Mesenchymal stem cell (in vitro differentiated cells and primary cell): ENCODE measurements around the gene ICOS.

ENCODE experiments used
- DNase-seq: peaks from one replicate; pipeline ENCODE4 v3.0.0-alpha.2; 2013
- H2AFZ ChIP-seq: one replicate; pipeline ENCODE4 v1.6.1; 2013; ENCODE audit warnings: low read depth, mild to moderate bottlenecking, control low read depth, inconsistent platforms, low read length, moderate library complexity
- H2AK5ac ChIP-seq: 2 replicates; pipeline ENCODE4 v1.6.1; 2013; ENCODE audit warnings: low read length, moderate library complexity, mild to moderate bottlenecking, inconsistent platforms; ENCODE audit not compliant: severe bottlenecking
- H2BK120ac ChIP-seq: one replicate; pipeline ENCODE4 v1.6.1; 2013; ENCODE audit warnings: low read depth, mild to moderate bottlenecking, inconsistent platforms, low read length, moderate library complexity
- H2BK12ac ChIP-seq, 2 experiments: one replicate each; pipeline ENCODE4 v1.6.1; 2013; ENCODE audit warnings: inconsistent platforms in 2 of 2, low read length in 2 of 2, mild to moderate bottlenecking in 2 of 2, moderate library complexity in 2 of 2, control low read depth in 1 of 2
- H2BK15ac ChIP-seq: one replicate; pipeline ENCODE4 v1.6.1; 2013; ENCODE audit warnings: mild to moderate bottlenecking, low read depth, inconsistent platforms; ENCODE audit not compliant: poor library complexity, severe bottlenecking
- H2BK5ac ChIP-seq: 2 replicates; pipeline ENCODE4 v1.6.1; 2013; ENCODE audit warnings: low read depth, mild to moderate bottlenecking, low read length, control low read depth, inconsistent platforms; ENCODE audit not compliant: poor library complexity, severe bottlenecking
- H3K14ac ChIP-seq, 2 experiments: one replicate each; pipeline ENCODE4 v1.6.1; 2013; ENCODE audit warnings: inconsistent platforms in 2 of 2, low read length in 2 of 2, control low read depth in 1 of 2, mild to moderate bottlenecking in 1 of 2, moderate library complexity in 1 of 2
- H3K18ac ChIP-seq, 2 experiments: one replicate each; pipeline ENCODE4 v1.6.1; 2013; ENCODE audit warnings: inconsistent platforms in 2 of 2, low read length in 2 of 2, control low read depth in 1 of 2, low read depth in 1 of 2, mild to moderate bottlenecking in 1 of 2
- H3K23ac ChIP-seq, 2 experiments: one replicate each; pipeline ENCODE4 v1.6.1; 2013; ENCODE audit warnings: inconsistent platforms in 2 of 2, low read length in 2 of 2, mild to moderate bottlenecking in 2 of 2, moderate library complexity in 2 of 2, control low read depth in 1 of 2
- H3K27ac ChIP-seq: 2 replicates; pipeline ENCODE4 v1.5.1; 2013; ENCODE audit warnings: mild to moderate bottlenecking, moderate library complexity, low read length, control low read depth, inconsistent platforms; ENCODE audit not compliant: poor library complexity, severe bottlenecking
- H3K27me3 ChIP-seq, 2 experiments: 2 replicates each; pipeline versions ENCODE4 v1.6.1 to v1.7.0; 2013; ENCODE audit warnings: low read length in 2 of 2, mild to moderate bottlenecking in 2 of 2, moderate library complexity in 2 of 2, control low read depth in 1 of 2, inconsistent platforms in 1 of 2; ENCODE audit not compliant: control insufficient read depth in 1 of 2, insufficient read depth in 1 of 2
- H3K36me3 ChIP-seq, 2 experiments: 2 replicates each; pipeline versions ENCODE4 v1.6.1 to v1.7.0; 2013; ENCODE audit warnings: low read length in 2 of 2, control low read depth in 1 of 2, inconsistent platforms in 1 of 2, low read depth in 1 of 2, mild to moderate bottlenecking in 1 of 2; ENCODE audit not compliant: insufficient read depth in 2 of 2, control insufficient read depth in 1 of 2
- H3K4ac ChIP-seq, 2 experiments: one replicate each; pipeline ENCODE4 v1.6.1; 2013; ENCODE audit warnings: inconsistent platforms in 2 of 2, low read length in 2 of 2, mild to moderate bottlenecking in 2 of 2, moderate library complexity in 2 of 2, control low read depth in 1 of 2, low read depth in 1 of 2
- H3K4me1 ChIP-seq: 2 replicates; pipeline ENCODE4 v1.6.1; 2013; ENCODE audit warnings: low read depth, low read length, control low read depth; ENCODE audit not compliant: control insufficient read depth, insufficient read depth
- H3K4me2 ChIP-seq: 2 replicates; pipeline ENCODE4 v1.6.1; 2013; ENCODE audit warnings: low read length, mild to moderate bottlenecking, inconsistent platforms; ENCODE audit not compliant: poor library complexity, severe bottlenecking
- H3K4me3 ChIP-seq, 2 experiments: 2 replicates each; pipeline versions ENCODE4 v1.5.1 to v1.7.0; 2013; ENCODE audit warnings: low read length in 2 of 2, mild to moderate bottlenecking in 2 of 2, control low read depth in 1 of 2, low read depth in 1 of 2; ENCODE audit not compliant: insufficient read depth in 1 of 2
- H3K79me1 ChIP-seq: replicated peaks from 2 replicates; pipeline ENCODE4 v1.6.1; 2013; ENCODE audit warnings: mild to moderate bottlenecking, control low read depth, low read length, inconsistent platforms; ENCODE audit not compliant: poor library complexity, severe bottlenecking
- H3K9ac ChIP-seq: 2 replicates; pipeline ENCODE4 v1.7.0; 2013; ENCODE audit warnings: mild to moderate bottlenecking, low read length, moderate library complexity
- H3K9me3 ChIP-seq: 2 replicates; pipeline ENCODE4 v1.7.0; 2013; ENCODE audit warnings: mild to moderate bottlenecking, low read length; ENCODE audit not compliant: control insufficient read depth
- H4K8ac ChIP-seq: one replicate; pipeline ENCODE4 v1.6.1; 2013; ENCODE audit warnings: inconsistent platforms, mild to moderate bottlenecking, low read length, moderate library complexity
- H4K91ac ChIP-seq: one replicate; pipeline ENCODE4 v1.6.1; 2013; ENCODE audit warnings: mild to moderate bottlenecking, low read length, inconsistent platforms
- WGBS: methylation state at CpG from one replicate; pipeline ENCODE4 v1.1.7; 2013; ENCODE audit warnings: mixed read lengths; 5-methylcytosine and 5-hydroxymethylcytosine counted together

ICOS gene

DNA sequence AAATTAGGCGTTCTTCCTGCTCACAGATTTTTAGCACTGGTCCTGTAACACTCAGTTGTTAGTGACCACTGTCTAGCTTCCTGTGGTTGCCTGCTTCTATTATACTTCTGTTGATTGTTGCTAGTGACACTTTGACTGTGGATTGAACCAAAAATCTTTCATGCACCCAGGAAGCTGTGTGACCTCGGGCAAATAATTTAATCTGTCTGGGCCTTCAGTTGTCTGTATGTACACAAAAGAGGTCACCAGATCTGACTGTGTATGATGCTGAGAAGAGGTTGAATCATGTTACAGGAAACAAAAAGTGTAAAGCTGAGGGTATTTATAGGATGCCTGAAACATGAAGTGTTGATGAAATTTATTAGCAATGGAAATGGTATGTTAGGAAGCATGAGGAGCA, 12.7 kb downstream of the ICOS start:
- Histone ChIP-seq H2BK120ac (no peak overlapping the region), H3K79me1 (no peaks in the 10 kb centered on the region), H3K14ac (no peak overlapping the region), H3K27ac (no peak overlapping the region), H3K4me3 (no peak overlapping the region), H3K4ac (no peak overlapping the region), H3K4me2 (no peak overlapping the region), H3K4me1 (peaks cover 1% of the 10 kb centered on the region), H3K23ac (no peak overlapping the region), H2BK5ac (no peak overlapping the region), H4K8ac (no peak overlapping the region), H2AFZ (no peak overlapping the region), H2BK15ac (no peak overlapping the region), H3K36me3 (no peaks in the 10 kb centered on the region), H3K18ac (no peak overlapping the region), H3K9ac (no peak overlapping the region), H4K91ac (no peak overlapping the region), H2AK5ac (no peak overlapping the region), H3K27me3 (no peaks in the 10 kb centered on the region), H2BK12ac (no peak overlapping the region), H3K9me3 (no peaks in the 10 kb centered on the region)
- 75% methylated on average over 2 of the region's 2 CpGs for WGBS
- DNase-seq: peak; percentile 10

DNA sequence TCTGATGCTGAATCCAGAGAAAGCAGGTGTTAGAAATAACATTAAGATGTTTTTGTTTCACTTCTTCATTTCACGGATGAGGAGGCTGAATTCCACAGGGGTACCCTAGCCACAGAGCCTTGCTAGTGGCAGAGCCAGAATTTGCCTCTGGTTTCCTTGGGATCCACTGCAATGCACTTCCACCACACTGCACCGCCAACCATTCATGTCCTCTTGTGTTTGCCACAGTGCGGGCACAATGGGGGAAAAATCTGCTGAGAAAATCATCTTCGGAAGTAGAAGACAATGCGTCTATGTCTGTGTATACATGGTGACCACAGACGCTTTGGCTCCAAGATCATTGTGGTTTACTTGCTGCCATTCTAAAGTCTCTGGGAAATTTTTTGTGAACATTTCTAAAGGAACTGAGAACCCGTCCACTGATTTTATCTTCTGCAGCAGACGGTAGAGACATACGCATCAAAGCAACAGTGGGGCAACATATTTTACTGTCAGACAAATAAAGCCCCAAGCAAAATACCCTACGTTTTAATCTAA, 14.9 kb downstream of the ICOS start:
- Histone ChIP-seq H3K4me2 (no peak overlapping the region), H2BK12ac (no peak overlapping the region), H2BK15ac (no peak overlapping the region), H4K8ac (no peak overlapping the region), H2BK5ac (no peak overlapping the region), H3K14ac (no peak overlapping the region), H3K27me3 (no peaks in the 10 kb centered on the region), H3K4me1 (peaks cover 1% of the 10 kb centered on the region), H4K91ac (no peak overlapping the region), H2AFZ (no peak overlapping the region), H3K9ac (no peak overlapping the region), H2AK5ac (no peak overlapping the region), H3K4me3 (no peak overlapping the region), H3K4ac (no peak overlapping the region), H3K23ac (no peak overlapping the region), H3K27ac (no peak overlapping the region), H3K9me3 (no peaks in the 10 kb centered on the region), H3K18ac (no peak overlapping the region), H3K79me1 (no peaks in the 10 kb centered on the region), H2BK120ac (no peak overlapping the region), H3K36me3 (no peaks in the 10 kb centered on the region)
- WGBS: 90% methylated on average over 10 of the region's 10 CpGs
- no peak for DNase-seq

DNA sequence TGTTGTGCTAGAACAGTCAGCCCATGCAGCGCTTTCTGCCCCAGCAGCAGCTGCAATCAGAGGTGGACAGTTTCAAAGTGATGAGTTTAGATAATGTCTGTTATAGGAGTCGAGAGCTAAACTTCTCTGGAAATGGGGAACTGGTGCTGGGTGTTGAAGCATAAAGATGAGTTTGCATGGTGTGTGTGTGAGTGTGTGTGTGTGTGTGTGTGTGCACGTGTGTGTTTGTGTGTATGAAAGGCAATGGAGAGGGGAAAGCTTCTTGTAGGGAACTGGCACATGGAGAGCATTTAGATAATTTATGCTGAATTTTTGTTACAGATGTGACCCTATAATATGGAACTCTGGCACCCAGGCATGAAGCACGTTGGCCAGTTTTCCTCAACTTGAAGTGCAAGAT, 22.7 kb downstream of the ICOS start:
- H2BK15ac ChIP-seq: no peak overlapping the region
- H3K36me3 ChIP-seq: no peaks in the 10 kb centered on the region
- no peaks in the 10 kb centered on the region for H3K4me1 ChIP-seq

DNA sequence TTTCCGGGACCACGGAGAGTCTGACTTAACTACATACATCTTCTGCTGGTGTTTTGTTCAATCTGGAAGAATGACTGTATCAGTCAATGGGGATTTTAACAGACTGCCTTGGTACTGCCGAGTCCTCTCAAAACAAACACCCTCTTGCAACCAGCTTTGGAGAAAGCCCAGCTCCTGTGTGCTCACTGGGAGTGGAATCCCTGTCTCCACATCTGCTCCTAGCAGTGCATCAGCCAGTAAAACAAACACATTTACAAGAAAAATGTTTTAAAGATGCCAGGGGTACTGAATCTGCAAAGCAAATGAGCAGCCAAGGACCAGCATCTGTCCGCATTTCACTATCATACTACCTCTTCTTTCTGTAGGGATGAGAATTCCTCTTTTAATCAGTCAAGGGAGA, 23.1 kb downstream of the ICOS start:
- Histone ChIP-seq H3K4ac (no peak overlapping the region), H3K4me2 (no peak overlapping the region), H3K9ac (no peak overlapping the region), H3K14ac (no peak overlapping the region), H3K79me1 (no peaks in the 10 kb centered on the region), H2AFZ (no peak overlapping the region), H2BK120ac (no peak overlapping the region), H4K8ac (no peak overlapping the region), H3K18ac (no peak overlapping the region), H3K27me3 (no peaks in the 10 kb centered on the region), H2BK15ac (no peak overlapping the region), H2BK5ac (no peak overlapping the region), H3K36me3 (no peaks in the 10 kb centered on the region), H3K9me3 (no peaks in the 10 kb centered on the region), H4K91ac (no peak overlapping the region), H2AK5ac (no peak overlapping the region), H3K4me1 (no peaks in the 10 kb centered on the region), H3K4me3 (no peak overlapping the region), H3K23ac (no peak overlapping the region), H2BK12ac (no peak overlapping the region), H3K27ac (no peak overlapping the region)
- no peak for DNase-seq
- 79% methylated on average over 3 of the region's 4 CpGs for WGBS

More for the DNA sequence above, 22.7 kb downstream of the ICOS start:
- H3K4me2 ChIP-seq: no peak overlapping the region
- no peak overlapping the region for H3K4me3 ChIP-seq
- no peak overlapping the region for H3K9ac ChIP-seq
- H3K18ac ChIP-seq: no peak overlapping the region
- H3K27ac ChIP-seq: no peak overlapping the region
- no peak for DNase-seq
- no peak overlapping the region for H3K14ac ChIP-seq
- no peak overlapping the region for H2BK12ac ChIP-seq
- no peaks in the 10 kb centered on the region for H3K9me3 ChIP-seq
- no peaks in the 10 kb centered on the region for H3K27me3 ChIP-seq
- WGBS: 71% methylated on average over 4 of the region's 4 CpGs
- no peak overlapping the region for H2BK5ac ChIP-seq
- no peak overlapping the region for H3K23ac ChIP-seq
- H2AFZ ChIP-seq: no peak overlapping the region
- no peak overlapping the region for H4K8ac ChIP-seq
- no peak overlapping the region for H2AK5ac ChIP-seq
- no peaks in the 10 kb centered on the region for H3K79me1 ChIP-seq
- H4K91ac ChIP-seq: no peak overlapping the region
- H2BK120ac ChIP-seq: no peak overlapping the region
- H3K4ac ChIP-seq: no peak overlapping the region
